Mesenchymal stem cell (in vitro differentiated cells and primary cell): ENCODE measurements around the gene DCAF7. TPM values are rescaled to one million over a fixed set of nuclear protein-coding genes. Genes with fewer than 3 reads are reported as not detected.

ENCODE experiments used
- DNase-seq: peaks from one replicate; pipeline ENCODE4 v3.0.0-alpha.2; 2013
- H2AFZ ChIP-seq: one replicate; pipeline ENCODE4 v1.6.1; 2013; ENCODE audit warnings: low read depth, mild to moderate bottlenecking, control low read depth, inconsistent platforms, low read length, moderate library complexity
- H2AK5ac ChIP-seq: 2 replicates; pipeline ENCODE4 v1.6.1; 2013; ENCODE audit warnings: low read length, moderate library complexity, mild to moderate bottlenecking, inconsistent platforms; ENCODE audit not compliant: severe bottlenecking
- H2BK120ac ChIP-seq: one replicate; pipeline ENCODE4 v1.6.1; 2013; ENCODE audit warnings: low read depth, mild to moderate bottlenecking, inconsistent platforms, low read length, moderate library complexity
- H2BK12ac ChIP-seq, 2 experiments: one replicate each; pipeline ENCODE4 v1.6.1; 2013; ENCODE audit warnings: inconsistent platforms in 2 of 2, low read length in 2 of 2, mild to moderate bottlenecking in 2 of 2, moderate library complexity in 2 of 2, control low read depth in 1 of 2
- H2BK15ac ChIP-seq: one replicate; pipeline ENCODE4 v1.6.1; 2013; ENCODE audit warnings: mild to moderate bottlenecking, low read depth, inconsistent platforms; ENCODE audit not compliant: poor library complexity, severe bottlenecking
- H2BK5ac ChIP-seq: 2 replicates; pipeline ENCODE4 v1.6.1; 2013; ENCODE audit warnings: low read depth, mild to moderate bottlenecking, low read length, control low read depth, inconsistent platforms; ENCODE audit not compliant: poor library complexity, severe bottlenecking
- H3K14ac ChIP-seq, 2 experiments: one replicate each; pipeline ENCODE4 v1.6.1; 2013; ENCODE audit warnings: inconsistent platforms in 2 of 2, low read length in 2 of 2, control low read depth in 1 of 2, mild to moderate bottlenecking in 1 of 2, moderate library complexity in 1 of 2
- H3K18ac ChIP-seq, 2 experiments: one replicate each; pipeline ENCODE4 v1.6.1; 2013; ENCODE audit warnings: inconsistent platforms in 2 of 2, low read length in 2 of 2, control low read depth in 1 of 2, low read depth in 1 of 2, mild to moderate bottlenecking in 1 of 2
- H3K23ac ChIP-seq, 2 experiments: one replicate each; pipeline ENCODE4 v1.6.1; 2013; ENCODE audit warnings: inconsistent platforms in 2 of 2, low read length in 2 of 2, mild to moderate bottlenecking in 2 of 2, moderate library complexity in 2 of 2, control low read depth in 1 of 2
- H3K27ac ChIP-seq: 2 replicates; pipeline ENCODE4 v1.5.1; 2013; ENCODE audit warnings: mild to moderate bottlenecking, moderate library complexity, low read length, control low read depth, inconsistent platforms; ENCODE audit not compliant: poor library complexity, severe bottlenecking
- H3K27me3 ChIP-seq, 2 experiments: 2 replicates each; pipeline versions ENCODE4 v1.6.1 to v1.7.0; 2013; ENCODE audit warnings: low read length in 2 of 2, mild to moderate bottlenecking in 2 of 2, moderate library complexity in 2 of 2, control low read depth in 1 of 2, inconsistent platforms in 1 of 2; ENCODE audit not compliant: control insufficient read depth in 1 of 2, insufficient read depth in 1 of 2
- H3K36me3 ChIP-seq, 2 experiments: 2 replicates each; pipeline versions ENCODE4 v1.6.1 to v1.7.0; 2013; ENCODE audit warnings: low read length in 2 of 2, control low read depth in 1 of 2, inconsistent platforms in 1 of 2, low read depth in 1 of 2, mild to moderate bottlenecking in 1 of 2; ENCODE audit not compliant: insufficient read depth in 2 of 2, control insufficient read depth in 1 of 2
- H3K4ac ChIP-seq, 2 experiments: one replicate each; pipeline ENCODE4 v1.6.1; 2013; ENCODE audit warnings: inconsistent platforms in 2 of 2, low read length in 2 of 2, mild to moderate bottlenecking in 2 of 2, moderate library complexity in 2 of 2, control low read depth in 1 of 2, low read depth in 1 of 2
- H3K4me1 ChIP-seq: 2 replicates; pipeline ENCODE4 v1.6.1; 2013; ENCODE audit warnings: low read depth, low read length, control low read depth; ENCODE audit not compliant: control insufficient read depth, insufficient read depth
- H3K4me2 ChIP-seq: 2 replicates; pipeline ENCODE4 v1.6.1; 2013; ENCODE audit warnings: low read length, mild to moderate bottlenecking, inconsistent platforms; ENCODE audit not compliant: poor library complexity, severe bottlenecking
- H3K4me3 ChIP-seq, 2 experiments: 2 replicates each; pipeline versions ENCODE4 v1.5.1 to v1.7.0; 2013; ENCODE audit warnings: low read length in 2 of 2, mild to moderate bottlenecking in 2 of 2, control low read depth in 1 of 2, low read depth in 1 of 2; ENCODE audit not compliant: insufficient read depth in 1 of 2
- H3K79me1 ChIP-seq: replicated peaks from 2 replicates; pipeline ENCODE4 v1.6.1; 2013; ENCODE audit warnings: mild to moderate bottlenecking, control low read depth, low read length, inconsistent platforms; ENCODE audit not compliant: poor library complexity, severe bottlenecking
- H3K9ac ChIP-seq: 2 replicates; pipeline ENCODE4 v1.7.0; 2013; ENCODE audit warnings: mild to moderate bottlenecking, low read length, moderate library complexity
- H3K9me3 ChIP-seq: 2 replicates; pipeline ENCODE4 v1.7.0; 2013; ENCODE audit warnings: mild to moderate bottlenecking, low read length; ENCODE audit not compliant: control insufficient read depth
- H4K8ac ChIP-seq: one replicate; pipeline ENCODE4 v1.6.1; 2013; ENCODE audit warnings: inconsistent platforms, mild to moderate bottlenecking, low read length, moderate library complexity
- H4K91ac ChIP-seq: one replicate; pipeline ENCODE4 v1.6.1; 2013; ENCODE audit warnings: mild to moderate bottlenecking, low read length, inconsistent platforms
- WGBS: methylation state at CpG from one replicate; pipeline ENCODE4 v1.1.7; 2013; ENCODE audit warnings: mixed read lengths; 5-methylcytosine and 5-hydroxymethylcytosine counted together
- polyA plus RNA-seq, 2 experiments: library from polyadenylated mRNA; stranded (reverse); fragments of 200-250 nt; gene quantifications; one replicate each; pipeline ENCODE4 v1.2.3, GENCODE V29; 2013

Gene DCAF7
- polyA plus RNA-seq (2013, experiment 1 of 2): 51.6 TPM
- polyA plus RNA-seq (2013, experiment 2 of 2): 50.7 TPM

- H3K4me3 ChIP-seq: peak within 1 kb of the TSS; percentile 85 to 100
- peak within 1 kb of the TSS; percentile 97 for H3K9ac ChIP-seq
- H2AFZ ChIP-seq: peak within 1 kb of the TSS; percentile 59
- H2BK12ac ChIP-seq: no peak within 1 kb of the TSS
- peak; percentile 100 for DNase-seq
- H4K8ac ChIP-seq: peak within 1 kb of the TSS; percentile 97
- H2BK5ac ChIP-seq: peak within 1 kb of the TSS; percentile 9
- no peaks in the 10 kb centered on the region for H3K36me3 ChIP-seq
- peak within 1 kb of the TSS; percentile 85 to 90 for H3K4ac ChIP-seq
- under 1% methylated on average over 68 of the region's 72 CpGs for WGBS
- H3K4me2 ChIP-seq: peak within 1 kb of the TSS; percentile 88
- H2BK15ac ChIP-seq: peak within 1 kb of the TSS; percentile 70
- H4K91ac ChIP-seq: peak within 1 kb of the TSS; percentile 88
- H3K18ac ChIP-seq: peak within 1 kb of the TSS; percentile 91 to 93
- no peaks in the 10 kb centered on the region for H3K27me3 ChIP-seq
- H2BK120ac ChIP-seq: peak within 1 kb of the TSS; percentile 50
- H3K23ac ChIP-seq: peak within 1 kb of the TSS; percentile 87 to 90
- H3K4me1 ChIP-seq: peaks cover 5% of the 10 kb centered on the region
- H2AK5ac ChIP-seq: no peak within 1 kb of the TSS
- no peaks in the 10 kb centered on the region for H3K9me3 ChIP-seq
- peak within 1 kb of the TSS; percentile 71 for H3K27ac ChIP-seq
- H3K79me1 ChIP-seq: no peaks in the 10 kb centered on the region
- H3K14ac ChIP-seq: peak within 1 kb of the TSS; percentile 22 to 89
Observed at GRCh38 chr17:63549946-63550816, at the start of gene DCAF7. DCAF7 (plus strand) TSS chr17:63550477; CDS start chr17:63550678, 201 bp downstream.

- Histone ChIP-seq H2AFZ (no peak overlapping the region), H3K27ac (no peak overlapping the region), H2BK120ac (no peak overlapping the region), H2AK5ac (no peak overlapping the region), H2BK12ac (peak overlapping the region in 1 of 2 experiments; percentile 33), H3K23ac (no peak overlapping the region), H3K4ac (no peak overlapping the region), H3K27me3 (peaks cover 20 to 43% of the 10 kb centered on the region in 2 experiments), H3K14ac (peak overlapping the region in 1 of 2 experiments; percentile 89), H3K4me2 (no peak overlapping the region), H3K4me3 (no peak overlapping the region), H4K91ac (no peak overlapping the region), H2BK15ac (peak overlapping the region; percentile 12), H3K18ac (peak overlapping the region in 1 of 2 experiments; percentile 29), H3K79me1 (no peaks in the 10 kb centered on the region), H4K8ac (no peak overlapping the region), H3K9ac (no peak overlapping the region), H2BK5ac (no peak overlapping the region), H3K4me1 (peaks cover 15% of the 10 kb centered on the region), H3K36me3 (peaks cover 0 to 5% of the 10 kb centered on the region in 2 experiments), H3K9me3 (no peaks in the 10 kb centered on the region)
- 72% methylated on average over 14 of the region's 14 CpGs for WGBS
- no peak for DNase-seq
Observed at GRCh38 chr17:63500543-63501390, 49.5 kb upstream of the DCAF7 start.

- no peak overlapping the region for H2BK120ac ChIP-seq
- H3K4me3 ChIP-seq: no peak overlapping the region
- H3K23ac ChIP-seq: no peak overlapping the region
- H2AFZ ChIP-seq: no peak overlapping the region
- H3K9ac ChIP-seq: no peak overlapping the region
- no peaks in the 10 kb centered on the region for H3K79me1 ChIP-seq
- no peak overlapping the region for H2AK5ac ChIP-seq
- peaks cover 38 to 67% of the 10 kb centered on the region in 2 experiments for H3K27me3 ChIP-seq
- H2BK5ac ChIP-seq: no peak overlapping the region
- no peak overlapping the region for H4K91ac ChIP-seq
- H3K4me2 ChIP-seq: no peak overlapping the region
- no peak overlapping the region for H2BK12ac ChIP-seq
- H3K27ac ChIP-seq: no peak overlapping the region
- H3K18ac ChIP-seq: no peak overlapping the region
- 92% methylated on average over 8 of the region's 8 CpGs for WGBS
- H3K4ac ChIP-seq: no peak overlapping the region
- no peak overlapping the region for H2BK15ac ChIP-seq
- no peaks in the 10 kb centered on the region for H3K9me3 ChIP-seq
- DNase-seq: no peak
- H3K4me1 ChIP-seq: peaks cover 8% of the 10 kb centered on the region
- no peak overlapping the region for H4K8ac ChIP-seq
- no peak overlapping the region for H3K14ac ChIP-seq
- no peaks in the 10 kb centered on the region for H3K36me3 ChIP-seq
Observed at GRCh38 chr17:63503341-63503705, 47.0 kb upstream of the DCAF7 start.

- H3K4me1 ChIP-seq: peaks cover 3% of the 10 kb centered on the region
- no peak overlapping the region for H2AK5ac ChIP-seq
- H2BK120ac ChIP-seq: no peak overlapping the region
- no peak overlapping the region for H2BK5ac ChIP-seq
- peaks cover 47 to 77% of the 10 kb centered on the region in 2 experiments for H3K27me3 ChIP-seq
- no peaks in the 10 kb centered on the region for H3K79me1 ChIP-seq
- H4K91ac ChIP-seq: no peak overlapping the region
- H3K14ac ChIP-seq: no peak overlapping the region
- H3K23ac ChIP-seq: no peak overlapping the region
- H2BK12ac ChIP-seq: no peak overlapping the region
- H4K8ac ChIP-seq: no peak overlapping the region
- no peak overlapping the region for H3K27ac ChIP-seq
- no peak overlapping the region for H3K4ac ChIP-seq
- no peak overlapping the region for H2AFZ ChIP-seq
- DNase-seq: no peak
- no peak overlapping the region for H3K4me3 ChIP-seq
- H3K18ac ChIP-seq: no peak overlapping the region
- H3K4me2 ChIP-seq: no peak overlapping the region
- H3K36me3 ChIP-seq: no peaks in the 10 kb centered on the region
- H3K9ac ChIP-seq: no peak overlapping the region
- no peak overlapping the region for H2BK15ac ChIP-seq
- no peaks in the 10 kb centered on the region for H3K9me3 ChIP-seq
Observed at GRCh38 chr17:63504261-63504660, 46.0 kb upstream of the DCAF7 start.
